Lung (tissue), 12 donors: ENCODE measurements around the gene CLASP1. TPM values are rescaled to one million over a fixed set of nuclear protein-coding genes. Genes with fewer than 3 reads are reported as not detected.

Experiments
- ATAC-seq: fragments of 200-7000 bp; cut with Tn5 transposase; one replicate; pipeline ENCODE4 v1.9.1; 2020; ENCODE audit warnings: moderate number of reproducible peaks; ENCODE audit not compliant: insufficient read depth, low FRiP score
- DNase-seq, 3 donors: peaks; one replicate each; pipeline ENCODE4 v3.0.0-alpha.2; 2013 to 2017
- H3K27ac ChIP-seq, 2 donors: one replicate each; pipeline ENCODE4 v1.5.1; 2013; ENCODE audit warnings: mild to moderate bottlenecking in 2 of 2, moderate library complexity in 2 of 2, control low read depth in 1 of 2, inconsistent platforms in 1 of 2, low read depth in 1 of 2, low read length in 1 of 2
- H3K27me3 ChIP-seq, 3 donors: one replicate each; pipeline ENCODE4 v1.5.1; 2013; ENCODE audit warnings: low read length in 2 of 3; ENCODE audit not compliant: control insufficient read depth in 3 of 3, insufficient read depth in 3 of 3
- H3K36me3 ChIP-seq, 4 donors: one replicate each; pipeline ENCODE4 v1.5.1; 2013; ENCODE audit warnings: low read length in 4 of 4, mild to moderate bottlenecking in 1 of 4, moderate library complexity in 1 of 4; ENCODE audit not compliant: control insufficient read depth in 4 of 4, insufficient read depth in 4 of 4
- H3K4me1 ChIP-seq, 5 donors: one replicate each; pipeline ENCODE4 v1.5.1; 2013; ENCODE audit warnings: low read length in 5 of 5, mild to moderate bottlenecking in 2 of 5, moderate library complexity in 1 of 5; ENCODE audit not compliant: control insufficient read depth in 5 of 5, insufficient read depth in 5 of 5
- H3K4me3 ChIP-seq: one replicate; pipeline ENCODE4 v1.5.1; 2013; ENCODE audit warnings: mild to moderate bottlenecking, control low read depth, moderate library complexity
- H3K9ac ChIP-seq, 2 donors: one replicate each; pipeline ENCODE4 v1.5.1; 2013; ENCODE audit warnings: low read length in 2 of 2, control low read depth in 1 of 2; ENCODE audit not compliant: insufficient read depth in 1 of 2
- H3K9me3 ChIP-seq, 4 donors: one replicate each; pipeline ENCODE4 v1.5.1; 2013; ENCODE audit warnings: low read length in 3 of 4, mild to moderate bottlenecking in 1 of 4, moderate library complexity in 1 of 4; ENCODE audit not compliant: control insufficient read depth in 4 of 4, insufficient read depth in 3 of 4
- CTCF ChIP-seq: IDR thresholded peaks from 2 replicates; pipeline ENCODE4 v1.5.1; 2012; ENCODE audit warnings: mild to moderate bottlenecking; ENCODE audit errors: control extremely low read depth, extremely low read depth
- WGBS, 2 donors: extraction: QIAGEN DNeasy Blood & Tissue Kit; methylation state at CpG; one replicate each; pipeline ENCODE4 v1.1.7; 2013; 5-methylcytosine and 5-hydroxymethylcytosine counted together
- polyA plus RNA-seq, 2 donors: library from polyadenylated mRNA; stranded (reverse); fragments of 200-250 nt; gene quantifications; one replicate each; pipeline ENCODE4 v1.2.1, GENCODE V29; 2013
- total RNA-seq, 2 donors: library from RNA; depleted of rRNA in 1 of 2; stranded (reverse); fragments of >200 nt in 1 of 2; gene quantifications; one replicate each; pipeline ENCODE4 v1.2.1, GENCODE V29; 2014 to 2021
- donor health status: control.
- donor health status: control.
- donor health status: Bipolar disorder and iron deficiency.
- donor health status: healthy.
- donor health status: DM: yes; HTN: yes; CAD: no.

The CLASP1 gene
- total and polyA plus RNA-seq, 4 donors = 7.4 to 128 (median 30.6) TPM

- TF ChIP-seq CTCF = no peak
- H3K9ac ChIP-seq = peak overlapping the region; percentile 97 to 99
- H3K36me3 ChIP-seq = peaks cover 0 to 3% (median under 1%) of the 10 kb centered on the region in 4 donors
- H3K4me3 ChIP-seq = peak overlapping the region; percentile 57
- H3K4me1 ChIP-seq = peaks cover 8 to 29% (median 14%) of the 10 kb centered on the region in 5 donors
- 0 to 1% methylated on average over 46 of the region's 46 CpGs for WGBS, 2 donors
- no peaks in the 10 kb centered on the region for H3K27me3 ChIP-seq
- DNase-seq (peak; percentile 89 to 95 (median 89)), ATAC-seq (peak; percentile 88)
- H3K9me3 ChIP-seq = no peaks in the 10 kb centered on the region
- peak overlapping the region; percentile 98 to 99 for H3K27ac ChIP-seq
Observed at GRCh38 chr2:121530212-121530705, 119.0 kb downstream of the CLASP1 start.

- WGBS, 2 donors = 9 to 11% methylated on average over 17 to 19 of the region's 19 CpGs
- Histone ChIP-seq H3K9ac (peak overlapping the region in 1 of 2 donors; percentile 84), H3K4me1 (peaks cover 5 to 35% (median 15%) of the 10 kb centered on the region in 5 donors), H3K36me3 (peaks cover 0 to 4% (median 1%) of the 10 kb centered on the region in 4 donors), H3K9me3 (no peaks in the 10 kb centered on the region), H3K4me3 (peak overlapping the region; percentile 57), H3K27ac (peak overlapping the region; percentile 98 to 99), H3K27me3 (no peaks in the 10 kb centered on the region)
- DNase-seq (peak; percentile 89 to 92 (median 91)), ATAC-seq (peak; percentile 3)
- TF ChIP-seq CTCF = no peak
Observed at GRCh38 chr2:121529439-121530211, 119.6 kb downstream of the CLASP1 start.

GRCh38 chr2:121527009-121527682 is 122.1 kb downstream of the CLASP1 start:
- no peak for TF ChIP-seq CTCF
- Histone ChIP-seq H3K4me3 (no peak overlapping the region), H3K4me1 (peaks cover 3 to 29% (median 11%) of the 10 kb centered on the region in 5 donors), H3K9ac (no peak overlapping the region), H3K27me3 (no peaks in the 10 kb centered on the region), H3K36me3 (peaks cover 0 to 18% (median 11%) of the 10 kb centered on the region in 4 donors), H3K9me3 (no peaks in the 10 kb centered on the region), H3K27ac (no peak overlapping the region)
- ATAC-seq (no peak), DNase-seq (peak in 2 of 3 donors; percentile 45 to 64)
- 75 to 86% methylated on average over 3 of the region's 3 CpGs for whole genome bisulfite sequencing, 2 donors
